GM19455 (cell line): ENCODE results near the gene OPCML.

ENCODE experiments used
- ATAC-seq: cut with Tn5 transposase; IDR thresholded peaks from one replicate; pipeline ENCODE4 v1.9.1; 2021; ENCODE audit not compliant: unreplicated experiment

Gene OPCML

DNA sequence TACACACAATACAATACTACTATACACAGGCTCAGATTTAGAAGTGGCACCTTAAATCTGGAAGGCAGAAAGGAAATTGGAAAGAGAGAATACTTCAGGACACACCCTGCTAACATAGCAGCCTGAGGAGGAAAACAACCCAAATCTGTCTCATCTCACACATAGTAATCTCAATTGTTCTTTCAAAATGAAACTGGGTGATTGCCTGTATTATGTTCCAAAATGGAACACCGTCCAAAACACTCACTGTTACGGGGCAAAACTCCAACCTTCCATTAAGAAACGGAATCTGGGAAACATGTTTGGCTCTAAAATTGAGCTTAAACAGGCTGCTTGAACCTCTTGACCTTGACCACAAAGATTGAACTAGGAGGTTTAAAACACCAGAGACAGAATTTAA is 572.6 kb downstream of the OPCML start:
- ATAC-seq, result no peak

DNA sequence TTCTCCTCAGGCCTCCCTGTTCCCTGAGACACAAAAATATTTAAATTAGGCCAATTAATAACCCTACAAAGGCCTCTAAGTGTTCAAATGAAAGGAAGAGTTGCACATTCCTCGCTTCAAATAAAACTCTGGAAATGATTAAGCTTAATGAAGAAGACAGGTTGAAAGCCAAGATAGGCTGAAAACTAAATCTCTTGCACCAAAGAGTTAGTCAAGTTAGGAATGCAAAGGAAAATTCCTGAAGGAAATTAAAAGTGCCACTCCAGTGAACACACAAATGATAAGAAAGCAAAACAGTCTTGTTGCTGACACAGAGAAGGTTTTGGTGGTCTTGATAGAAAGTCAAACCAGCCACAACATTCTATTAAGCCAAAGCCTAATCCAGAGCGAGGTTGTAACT is 574.4 kb downstream of the OPCML start:
- ATAC-seq, result no peak

DNA sequence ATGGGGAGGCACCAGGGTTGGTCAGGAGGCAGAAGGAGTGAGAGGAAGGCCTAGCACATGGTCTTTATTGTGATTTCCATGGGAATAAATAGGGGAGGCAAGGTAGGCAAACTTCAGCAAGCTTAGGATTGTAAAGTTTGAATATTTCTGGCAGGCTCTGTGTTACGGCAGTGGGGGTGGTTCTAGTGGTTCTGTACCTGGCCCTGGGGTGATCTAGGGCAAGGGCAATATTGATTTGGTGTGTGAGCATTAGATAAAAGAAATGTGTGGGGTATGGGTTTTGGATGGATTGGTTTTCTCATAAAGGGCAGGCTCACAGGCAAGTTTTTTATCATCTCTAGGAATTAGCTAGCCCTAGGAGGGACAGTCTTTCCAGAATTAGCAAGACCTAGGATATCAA is 584.0 kb downstream of the OPCML start:
- no peak for ATAC-seq

DNA sequence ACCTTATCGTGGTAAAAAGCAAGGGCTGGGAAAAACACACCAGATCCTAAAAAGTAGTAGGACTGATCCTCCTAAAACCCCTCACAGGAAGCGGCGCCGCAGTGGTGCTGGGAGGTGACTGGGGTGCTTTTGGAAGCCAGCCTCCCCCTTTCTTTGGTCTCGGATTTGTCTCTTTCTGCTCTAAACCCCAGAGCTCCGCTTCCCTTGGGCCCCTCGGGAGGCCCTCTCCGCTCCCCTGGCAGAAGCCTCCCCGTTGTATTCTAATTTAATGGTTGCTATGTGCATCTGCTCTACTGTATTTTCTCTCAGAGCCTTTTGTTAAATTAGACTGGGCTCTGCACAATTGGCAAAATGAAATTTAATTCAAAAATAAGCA is 587.7 kb downstream of the OPCML start:
- no peak for ATAC-seq

DNA sequence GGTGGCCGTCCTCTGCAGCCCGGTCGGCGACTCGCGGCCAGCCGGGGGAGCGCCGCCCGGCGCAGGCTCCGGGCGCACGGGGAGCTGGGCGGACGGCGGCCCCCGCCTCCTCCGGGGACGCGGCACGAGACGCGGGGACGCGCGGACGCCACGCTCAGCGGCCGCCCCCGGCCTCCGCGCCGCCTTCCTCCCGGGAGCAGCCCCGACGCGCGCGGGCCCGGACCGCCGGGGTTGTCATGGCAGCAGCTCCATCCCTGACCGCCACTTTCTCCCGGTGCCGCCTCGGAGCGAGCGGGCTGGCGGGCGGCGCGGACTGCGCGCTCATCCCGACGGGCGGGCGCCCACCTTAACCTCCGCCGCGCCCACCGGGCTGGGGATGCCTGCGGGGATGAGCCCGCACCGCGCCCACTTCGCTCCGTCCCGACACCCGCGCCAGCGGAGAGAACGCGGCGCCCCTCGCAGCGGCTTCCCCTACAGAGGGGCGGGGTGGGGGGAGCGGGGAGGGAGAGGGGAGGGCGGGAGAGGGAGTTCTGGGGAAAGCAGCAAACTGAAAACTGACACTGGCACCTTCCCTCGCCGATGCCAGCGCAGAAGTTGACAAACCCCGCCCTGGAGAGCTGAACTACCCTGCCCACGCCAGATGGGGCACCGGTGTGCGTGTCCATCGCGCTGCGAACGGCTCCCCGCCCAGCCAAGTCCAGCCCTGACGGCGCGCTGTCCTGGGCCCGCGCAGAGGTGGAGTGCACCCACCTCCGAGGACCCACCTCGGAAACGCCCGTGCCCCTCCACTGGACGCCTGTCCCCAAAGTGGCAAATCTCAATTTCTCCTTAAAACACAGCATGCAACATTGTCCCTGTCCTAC is 588.4 kb downstream of the OPCML start:
- ATAC-seq, result no peak

DNA sequence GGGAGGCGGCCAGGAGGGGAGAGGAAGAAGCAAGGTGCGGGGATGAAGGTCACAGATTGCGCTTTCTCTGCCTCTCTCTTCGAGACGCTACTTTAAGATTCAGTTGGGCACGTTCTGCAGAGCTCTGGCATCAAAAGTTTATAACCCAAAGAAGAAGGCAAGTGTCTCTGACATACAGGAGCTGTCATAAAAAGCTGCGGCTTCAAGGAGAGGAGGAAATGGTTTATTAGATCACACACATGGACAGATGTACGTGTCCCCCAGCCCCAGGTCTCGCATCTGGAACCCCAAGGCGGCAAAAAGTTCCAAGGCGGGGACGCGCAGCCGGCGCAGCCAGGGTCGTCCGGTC is 589.0 kb downstream of the OPCML start:
- no peak for ATAC-seq

DNA sequence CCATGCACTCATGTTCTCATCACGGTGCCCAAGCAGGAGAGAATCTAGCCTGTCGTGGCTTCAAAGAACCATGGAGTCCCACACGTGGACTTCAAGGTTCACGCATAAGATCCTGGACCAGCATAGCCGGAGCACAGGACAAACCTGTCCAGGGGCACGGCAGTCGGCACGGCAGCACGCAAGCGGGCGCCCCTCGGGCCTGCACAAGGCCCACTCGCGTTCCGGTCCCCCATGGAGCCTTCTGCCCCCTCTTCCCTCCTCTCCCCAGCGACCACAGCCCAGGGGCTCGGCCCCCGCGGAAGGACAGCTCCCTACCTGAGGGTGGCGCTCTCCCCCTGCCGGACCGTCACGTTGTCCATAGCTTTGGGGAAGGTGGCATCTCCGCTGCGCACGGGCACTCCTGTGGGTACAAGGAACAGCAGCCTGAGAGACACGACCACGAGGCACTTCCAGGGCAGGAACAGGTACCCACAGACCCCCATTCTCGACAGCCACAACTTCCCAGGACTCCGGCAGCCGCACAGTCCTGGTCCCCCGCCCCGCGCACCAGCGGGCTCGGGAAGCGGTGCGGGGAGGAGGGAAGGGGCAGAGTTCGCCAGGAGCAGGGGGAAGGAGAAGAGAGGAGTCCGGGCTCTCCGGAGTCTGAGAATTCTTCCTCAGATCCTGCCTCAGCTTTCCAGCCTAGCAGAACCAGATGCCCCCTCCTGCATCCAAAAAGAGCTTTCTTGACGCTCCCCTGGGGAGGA is 589.5 kb downstream of the OPCML start:
- no peak for ATAC-seq

DNA sequence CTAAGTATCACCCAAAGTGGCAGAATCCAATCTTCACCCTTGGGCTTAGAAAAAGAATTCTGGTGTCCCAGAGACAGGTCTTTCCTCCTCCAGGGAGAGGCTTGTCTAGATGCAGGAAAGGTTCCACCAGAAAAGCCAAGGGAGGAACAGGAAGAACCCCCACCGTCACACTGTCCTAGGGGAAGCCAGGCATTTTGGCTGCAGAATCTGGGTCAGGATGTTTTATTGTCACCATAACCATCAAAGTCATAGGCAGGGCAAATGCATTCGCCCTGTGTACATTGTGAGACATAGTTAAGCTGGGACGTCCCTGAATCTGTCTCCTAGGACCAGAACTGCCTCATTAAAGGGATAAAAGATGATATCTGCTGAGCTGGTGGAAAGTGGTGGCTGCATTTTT is 590.5 kb downstream of the OPCML start:
- ATAC-seq, result no peak

DNA sequence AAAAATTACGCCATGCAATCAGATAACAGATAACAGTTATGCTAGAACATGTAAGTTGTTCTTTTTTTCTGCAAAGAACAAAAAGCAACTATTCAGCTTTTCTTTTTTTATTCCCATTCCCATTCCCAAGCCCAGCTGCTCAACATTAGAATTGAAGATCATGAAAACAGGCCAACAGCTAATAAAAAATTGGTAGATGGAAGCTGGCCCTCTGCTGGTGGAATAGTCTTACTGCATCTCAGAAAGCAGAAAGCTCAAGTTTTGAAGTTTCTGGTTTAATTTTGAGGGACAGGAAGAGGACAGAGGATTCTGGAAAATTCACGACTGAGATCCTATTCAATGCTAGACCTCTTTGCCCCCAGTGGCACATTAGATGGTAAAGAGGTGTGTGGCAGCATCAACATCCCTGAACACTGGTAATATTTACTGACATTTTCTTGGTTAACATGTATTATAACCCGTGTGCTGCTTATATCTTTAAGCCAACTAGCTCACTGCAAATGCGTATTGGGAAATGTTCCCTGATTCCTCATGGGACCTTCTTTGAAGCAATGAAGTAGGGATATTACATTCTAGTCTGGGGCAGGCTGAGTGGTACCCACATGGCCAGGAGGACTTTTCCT is 591.2 kb downstream of the OPCML start:
- no peak for ATAC-seq

GRCh38 chr11:132937016-132937415 is 595.3 kb downstream of the OPCML start:
- ATAC-seq, result no peak

DNA sequence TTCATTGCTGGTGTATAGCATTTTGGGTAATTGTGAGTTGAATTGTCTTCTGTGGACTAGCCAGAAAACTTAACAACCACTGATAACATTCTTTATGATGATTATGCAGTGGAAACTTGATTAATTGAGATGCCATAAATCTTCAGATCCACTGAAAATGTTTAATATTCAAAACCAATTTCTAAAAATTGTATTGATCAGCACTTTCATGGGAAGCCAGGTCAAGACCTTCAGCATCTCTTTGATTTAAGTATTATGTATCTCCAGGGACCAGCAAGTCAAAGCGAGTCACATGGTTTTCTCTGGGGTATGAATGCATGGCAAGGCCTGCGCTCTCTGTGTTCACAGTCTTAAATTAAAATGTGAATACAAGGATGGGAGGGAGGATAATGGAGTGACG is 596.9 kb downstream of the OPCML start:
- no peak for ATAC-seq

GRCh38 chr11:132933703-132934102 is 598.6 kb downstream of the OPCML start:
- no peak for ATAC-seq

DNA sequence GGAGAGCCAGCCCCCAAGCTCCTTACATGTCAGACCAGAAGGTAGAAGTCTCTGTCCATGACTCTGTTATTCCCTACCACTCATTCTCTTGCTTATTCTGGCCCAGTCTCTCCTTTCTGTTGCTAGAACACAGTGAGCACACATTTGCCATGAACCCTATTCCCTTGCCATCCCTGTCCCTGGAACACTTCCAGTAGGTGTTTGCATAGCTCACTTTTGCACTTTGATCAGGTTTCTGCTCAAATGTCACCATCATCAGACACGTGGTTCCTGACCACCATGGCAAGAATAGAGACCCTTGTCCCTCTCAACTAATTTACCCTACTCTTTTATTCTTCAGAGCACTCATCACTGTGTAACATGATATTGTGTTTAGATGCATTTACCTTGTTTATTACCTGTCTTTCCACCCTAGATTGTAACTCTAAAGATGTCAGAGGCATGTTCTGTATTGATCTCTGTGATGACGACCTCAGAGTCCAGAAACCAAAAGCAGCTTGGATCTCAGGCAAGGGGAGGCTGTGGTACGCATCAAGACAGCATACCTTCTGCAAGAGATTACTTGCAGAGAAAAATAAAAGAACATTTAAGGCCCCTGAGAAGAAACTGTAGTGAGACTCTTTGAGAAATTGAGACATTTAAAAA is 606.4 kb downstream of the OPCML start:
- ATAC-seq, result no peak

DNA sequence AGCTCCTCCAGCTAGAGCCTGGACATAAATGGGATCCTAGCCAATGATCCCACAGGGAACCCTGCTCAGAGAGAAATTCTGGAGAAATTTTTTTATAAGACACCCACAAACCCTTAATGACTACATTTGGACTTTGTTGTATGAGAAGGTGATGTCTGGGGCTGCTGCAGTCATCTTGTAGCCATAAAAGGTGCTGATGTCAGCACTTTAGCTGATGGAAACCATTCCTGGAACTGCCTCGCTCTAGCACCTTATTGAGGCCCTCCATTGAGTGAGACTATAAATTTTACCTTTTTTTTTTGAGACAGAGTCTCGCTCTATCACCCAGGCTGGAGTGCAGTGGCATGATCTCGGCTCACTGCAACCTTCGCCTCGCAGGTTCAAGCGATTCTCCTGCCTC is 610.7 kb downstream of the OPCML start:
- ATAC-seq, result no peak

GRCh38 chr11:132920451-132921096 is 611.7 kb downstream of the OPCML start:
- ATAC-seq, result no peak

DNA sequence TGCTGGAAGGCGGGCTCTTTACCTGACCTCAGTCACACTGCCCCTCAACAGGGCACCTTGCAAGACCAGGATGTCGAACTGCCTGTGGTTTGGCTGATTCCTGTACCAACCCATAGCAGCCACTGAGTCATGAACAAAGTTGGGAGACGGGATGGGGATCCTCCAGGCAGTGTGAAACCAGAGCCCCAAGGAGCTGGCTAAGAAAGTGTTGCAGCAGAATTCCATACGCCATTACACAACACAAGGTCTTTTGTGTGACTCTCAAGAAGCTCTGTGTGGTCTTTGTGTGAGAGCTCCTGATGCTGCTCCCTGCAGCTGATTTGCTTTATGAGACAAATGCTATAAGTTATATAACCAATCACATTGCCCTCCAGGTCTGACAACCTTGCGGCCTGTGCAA is 617.7 kb downstream of the OPCML start:
- ATAC-seq, result no peak

DNA sequence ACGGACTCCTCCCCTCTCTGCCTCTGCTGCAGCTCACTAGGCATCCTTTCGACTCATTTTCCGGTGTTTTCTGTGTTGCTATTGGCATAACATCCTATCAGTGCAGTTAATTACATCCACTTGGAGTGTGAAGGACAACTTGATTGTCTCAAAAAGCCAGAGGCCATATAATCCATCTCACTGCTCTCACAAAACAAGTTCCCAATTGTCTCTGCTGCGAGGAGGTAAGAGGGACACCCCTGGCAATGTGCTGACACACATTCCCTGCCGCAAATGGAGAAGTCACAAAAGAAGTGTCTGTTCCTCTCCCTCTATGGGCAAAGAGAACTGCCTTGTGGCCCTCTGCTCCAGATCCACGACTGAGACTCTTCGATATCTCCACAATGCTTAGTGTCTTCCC is 618.4 kb downstream of the OPCML start:
- ATAC-seq, result no peak

GRCh38 chr11:132913295-132913694 is 619.0 kb downstream of the OPCML start:
- no peak for ATAC-seq

DNA sequence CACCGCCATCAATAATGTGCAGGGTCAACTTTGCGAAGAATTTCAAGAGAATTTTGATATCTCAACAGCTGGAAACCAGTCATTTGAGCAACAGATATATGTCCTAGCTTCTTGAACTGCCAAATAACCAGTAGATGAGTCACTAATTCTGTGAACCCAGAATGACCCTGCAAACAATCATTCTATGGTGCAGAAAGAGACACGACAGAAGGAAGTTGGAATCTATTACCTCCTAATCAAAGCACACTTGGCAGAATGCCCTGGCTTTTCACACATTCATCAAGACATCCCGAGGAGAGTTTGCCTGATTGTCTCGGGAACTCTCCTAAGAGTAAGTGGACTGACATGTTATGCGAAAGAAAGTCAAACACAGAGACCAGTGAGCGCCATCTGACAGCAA is 621.1 kb downstream of the OPCML start:
- ATAC-seq, result no peak

GRCh38 chr11:132910011-132910760 is 622.1 kb downstream of the OPCML start:
- no peak for ATAC-seq
